Measurements from ENCODE around the gene ZNF431.
"Not testable (repeated sequence)": the region's sequence is repeated elsewhere in the genome, so short reads cannot be mapped to it uniquely, and the experiment has no call there.

ZNF431 gene

DNA sequence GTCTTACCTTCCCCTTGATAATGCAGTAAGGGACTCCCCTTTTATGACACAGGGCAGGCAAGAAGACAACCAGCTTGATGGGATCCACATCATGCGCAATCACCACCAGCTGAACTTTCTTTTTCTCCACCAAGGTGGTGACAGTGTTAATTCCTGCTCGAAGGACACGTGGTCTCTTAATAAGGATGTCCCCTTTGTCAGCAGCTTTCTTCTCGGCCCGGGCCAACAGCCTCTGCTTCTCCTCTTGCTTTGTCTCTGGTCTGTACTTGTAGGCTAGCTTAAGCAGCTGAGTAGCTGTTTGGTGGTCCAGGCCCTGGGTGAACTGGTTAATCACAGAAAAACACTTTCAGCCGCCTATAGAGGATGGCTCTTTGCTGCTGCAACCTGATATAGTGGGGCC is 8.0 kb downstream of the ZNF431 start:
- H3K4me1 ChIP-seq (ENCODE audit: control insufficient read depth, insufficient read depth, low read length), result no peaks in the 10 kb centered on the region
- no peaks in the 10 kb centered on the region for H3K27me3 ChIP-seq (ENCODE audit: control insufficient read depth, insufficient read depth, low read length)
- no peak overlapping the region for H3K9ac ChIP-seq (ENCODE audit: low read depth, low read length)
- no peak overlapping the region for H3K4me3 ChIP-seq (ENCODE audit: low read length)
- H3K4me2 ChIP-seq (ENCODE audit: low read length), result no peak overlapping the region
- H3K36me3 ChIP-seq (ENCODE audit: insufficient read depth, low read length), result peaks cover 72% of the 10 kb centered on the region
- H3K9me3 ChIP-seq (replicated peaks; ENCODE audit: low read length), result no peaks in the 10 kb centered on the region

DNA sequence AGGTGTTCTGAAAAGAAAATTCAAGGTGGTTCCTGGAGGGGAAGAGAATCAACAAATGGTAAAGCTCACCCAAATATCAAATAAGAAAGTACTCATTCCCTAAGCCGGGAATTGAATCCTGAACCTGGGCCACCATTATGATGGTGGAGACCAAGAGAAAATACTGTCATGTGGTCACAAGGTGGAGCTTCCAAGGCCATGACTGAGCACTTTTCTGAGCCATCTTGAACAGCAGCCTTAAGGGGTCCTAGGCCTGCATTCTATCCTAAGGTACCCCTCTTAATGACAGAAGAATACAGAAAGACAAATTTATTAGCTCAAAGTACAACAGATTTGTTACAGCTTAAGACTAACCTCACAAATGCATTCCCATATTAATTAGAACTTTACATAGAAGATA is 9.6 kb downstream of the ZNF431 start:
- Histone ChIP-seq H3K4me3 (ENCODE audit: low read length) (no peak overlapping the region), H3K4me1 (ENCODE audit: control insufficient read depth, insufficient read depth, low read length) (no peaks in the 10 kb centered on the region), H3K9me3 (replicated peaks; ENCODE audit: low read length) (no peaks in the 10 kb centered on the region), H3K9ac (ENCODE audit: low read depth, low read length) (no peak overlapping the region), H3K36me3 (ENCODE audit: insufficient read depth, low read length) (peaks cover 67% of the 10 kb centered on the region), H3K27me3 (ENCODE audit: control insufficient read depth, insufficient read depth, low read length) (no peaks in the 10 kb centered on the region), H3K4me2 (ENCODE audit: low read length) (no peak overlapping the region)

DNA sequence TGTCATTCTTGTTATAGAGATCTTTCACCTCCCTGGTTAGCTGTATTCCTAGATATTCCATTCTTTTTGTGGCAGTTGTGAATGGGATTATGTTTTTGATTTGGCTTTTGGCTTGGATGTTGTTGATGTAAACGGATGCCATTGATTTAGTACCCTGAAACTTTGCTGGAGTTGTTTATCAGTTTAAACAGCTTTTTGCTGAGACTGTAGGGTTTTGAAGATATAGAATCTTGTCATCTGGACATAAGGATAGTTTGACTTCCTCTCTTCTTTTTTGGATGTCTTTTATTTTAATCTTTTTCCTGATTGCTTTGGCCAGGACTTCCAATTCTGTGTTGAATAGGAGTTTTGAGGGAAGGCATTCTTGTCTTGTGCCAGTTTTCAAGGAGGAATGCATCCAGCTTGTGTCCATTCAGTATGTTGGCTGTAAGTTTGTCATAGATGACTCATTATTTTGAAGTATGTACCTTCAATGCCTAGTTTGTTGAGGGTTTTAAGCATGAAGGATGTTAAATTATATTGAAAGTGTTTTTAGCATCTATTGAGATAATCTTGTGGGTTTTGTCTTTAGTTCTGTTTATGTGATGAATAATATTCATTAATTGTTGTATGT is 16.8 kb downstream of the ZNF431 start:
- H3K4me2 ChIP-seq (ENCODE audit: low read length), result no peak overlapping the region
- peaks cover 34% of the 10 kb centered on the region for H3K36me3 ChIP-seq (ENCODE audit: insufficient read depth, low read length)
- no peak overlapping the region for H3K4me3 ChIP-seq (ENCODE audit: low read length)
- no peaks in the 10 kb centered on the region for H3K27me3 ChIP-seq (ENCODE audit: control insufficient read depth, insufficient read depth, low read length)
- H3K9ac ChIP-seq (ENCODE audit: low read depth, low read length), result no peak overlapping the region
- no peaks in the 10 kb centered on the region for H3K9me3 ChIP-seq (replicated peaks; ENCODE audit: low read length)
- H3K4me1 ChIP-seq (ENCODE audit: control insufficient read depth, insufficient read depth, low read length), result peaks cover 7% of the 10 kb centered on the region

DNA sequence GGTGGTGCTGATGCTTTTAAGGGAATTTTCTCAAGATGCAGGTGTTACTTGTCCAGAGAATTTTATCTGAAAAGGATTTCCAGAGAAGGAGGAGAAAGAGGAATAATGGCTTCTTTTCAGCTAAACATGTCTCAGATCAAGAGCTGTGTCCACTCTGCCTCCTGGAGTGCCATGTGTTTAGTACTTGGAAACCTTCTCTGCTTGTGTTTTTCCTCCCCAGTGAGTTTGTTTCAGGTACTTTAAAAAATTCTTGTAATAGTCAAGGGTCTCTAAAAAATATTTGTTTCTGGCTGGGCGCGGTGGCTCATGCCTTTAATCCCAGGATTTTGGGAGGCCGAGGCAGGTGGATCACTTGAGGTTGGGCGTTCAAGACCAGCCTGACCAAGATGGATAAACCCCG is 22.7 kb downstream of the ZNF431 start:
- peaks cover 44% of the 10 kb centered on the region for H3K36me3 ChIP-seq (ENCODE audit: insufficient read depth, low read length)
- H3K27me3 ChIP-seq (ENCODE audit: control insufficient read depth, insufficient read depth, low read length), result no peaks in the 10 kb centered on the region
- no peak overlapping the region for H3K4me2 ChIP-seq (ENCODE audit: low read length)
- H3K9ac ChIP-seq (ENCODE audit: low read depth, low read length), result no peak overlapping the region
- no peaks in the 10 kb centered on the region for H3K9me3 ChIP-seq (replicated peaks; ENCODE audit: low read length)
- no peak overlapping the region for H3K4me3 ChIP-seq (ENCODE audit: low read length)
- H3K4me1 ChIP-seq (ENCODE audit: control insufficient read depth, insufficient read depth, low read length), result no peaks in the 10 kb centered on the region

DNA sequence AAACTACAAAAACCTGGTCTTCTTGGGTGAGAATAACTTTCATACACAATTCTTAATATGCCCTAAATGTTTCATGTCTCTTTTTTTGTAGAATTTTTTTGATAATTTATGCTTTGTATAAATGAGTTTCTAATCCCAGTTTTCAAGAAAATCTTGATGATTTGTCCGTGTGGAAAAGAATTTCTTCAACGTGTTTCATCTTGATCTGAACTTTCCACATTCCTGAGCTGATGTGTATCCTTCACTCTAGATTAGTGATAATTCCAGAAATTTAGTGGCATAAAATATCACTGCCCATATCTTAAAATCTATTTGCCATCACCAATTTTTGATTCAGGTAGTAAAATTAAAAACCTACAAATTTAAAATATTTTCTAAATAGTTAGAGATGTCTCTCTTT is 24.6 kb downstream of the ZNF431 start:
- H3K4me3 ChIP-seq (ENCODE audit: low read length), result no peak overlapping the region

DNA sequence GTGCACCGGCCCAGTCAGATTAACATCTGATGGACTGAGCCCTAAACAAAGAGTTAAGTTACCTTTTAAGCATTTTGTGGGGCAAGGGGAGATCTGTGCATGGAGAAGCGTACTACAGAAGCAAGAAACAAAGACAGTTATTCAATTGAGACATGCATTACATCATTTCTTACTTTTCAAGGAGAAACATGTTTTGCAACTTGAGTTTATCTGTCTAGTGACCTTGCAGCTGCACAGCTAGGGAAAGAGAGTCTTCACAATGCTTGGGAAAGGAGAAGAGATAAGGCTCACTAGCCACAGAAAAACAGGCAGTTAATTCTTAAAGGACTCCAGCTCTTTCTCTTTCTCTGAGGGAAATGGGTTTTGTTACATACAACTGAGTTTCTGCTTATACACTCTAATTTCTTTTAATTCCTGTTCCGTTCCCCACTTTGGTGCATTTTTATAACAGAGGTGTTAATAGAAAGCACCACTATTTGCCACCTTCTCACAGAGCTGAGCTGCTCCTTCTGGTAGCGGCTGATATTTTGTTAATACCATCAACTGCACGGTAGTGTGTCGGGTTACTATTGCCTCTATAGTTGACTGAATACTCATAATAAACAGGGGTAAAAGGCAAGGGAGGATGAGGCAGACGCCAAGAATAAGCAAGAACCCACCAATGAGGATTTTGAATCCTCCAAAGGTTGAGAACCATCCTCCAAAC is 55.9 kb downstream of the ZNF431 start:
- H3K9me3 ChIP-seq (replicated peaks; ENCODE audit: low read length), result no peaks in the 10 kb centered on the region

More for the DNA sequence above, 24.6 kb downstream of the ZNF431 start:
- Histone ChIP-seq H3K9ac (ENCODE audit: low read depth, low read length) (no peak overlapping the region), H3K36me3 (ENCODE audit: insufficient read depth, low read length) (peaks cover 41% of the 10 kb centered on the region), H3K9me3 (replicated peaks; ENCODE audit: low read length) (no peaks in the 10 kb centered on the region), H3K4me2 (ENCODE audit: low read length) (no peak overlapping the region), H3K4me1 (ENCODE audit: control insufficient read depth, insufficient read depth, low read length) (no peaks in the 10 kb centered on the region), H3K27me3 (ENCODE audit: control insufficient read depth, insufficient read depth, low read length) (no peaks in the 10 kb centered on the region)

DNA sequence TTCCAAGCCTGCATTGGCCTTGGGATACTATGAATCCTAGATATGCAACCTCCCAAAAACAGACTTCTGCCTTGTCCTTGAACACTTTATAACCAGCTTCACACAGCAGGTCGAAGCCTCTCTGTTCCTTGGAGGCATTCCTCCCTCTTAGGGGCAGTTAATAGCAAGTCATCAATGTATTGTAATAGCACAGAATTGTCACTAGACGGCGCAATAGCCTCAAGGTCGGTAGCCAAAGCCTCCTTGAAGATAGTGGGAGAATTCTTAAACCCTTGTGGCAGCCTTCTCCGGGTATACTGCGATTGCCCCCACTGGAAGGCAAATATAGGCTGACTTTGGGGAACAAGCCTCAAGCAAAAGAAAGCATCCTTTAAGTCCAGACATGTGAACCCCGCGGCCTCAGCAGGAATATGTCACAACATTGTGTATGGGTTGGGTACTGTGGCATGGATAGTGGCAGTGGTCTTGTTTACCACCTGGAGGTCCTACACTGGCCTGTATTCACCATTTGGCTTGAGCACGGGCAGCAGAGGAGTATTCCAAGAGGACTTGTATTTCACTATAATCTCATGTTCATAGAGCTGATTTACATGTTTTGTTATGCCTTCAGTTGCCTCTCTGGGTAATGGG is 61.1 kb downstream of the ZNF431 start:
- Histone ChIP-seq H3K9me3 (replicated peaks; ENCODE audit: low read length) (no peaks in the 10 kb centered on the region), H3K4me2 (ENCODE audit: low read length) (no peak overlapping the region), H3K27me3 (ENCODE audit: control insufficient read depth, insufficient read depth, low read length) (no peaks in the 10 kb centered on the region), H3K4me3 (ENCODE audit: low read length) (no peak overlapping the region), H3K4me1 (ENCODE audit: control insufficient read depth, insufficient read depth, low read length) (no peaks in the 10 kb centered on the region), H3K36me3 (ENCODE audit: insufficient read depth, low read length) (no peaks in the 10 kb centered on the region), H3K9ac (ENCODE audit: low read depth, low read length) (no peak overlapping the region)

More for the DNA sequence above, 55.9 kb downstream of the ZNF431 start:
- no peak overlapping the region for H3K4me2 ChIP-seq (ENCODE audit: low read length)
- no peak overlapping the region for H3K4me3 ChIP-seq (ENCODE audit: low read length)
- H3K9ac ChIP-seq (ENCODE audit: low read depth, low read length), result no peak overlapping the region
- no peaks in the 10 kb centered on the region for H3K36me3 ChIP-seq (ENCODE audit: insufficient read depth, low read length)
- H3K4me1 ChIP-seq (ENCODE audit: control insufficient read depth, insufficient read depth, low read length), result no peaks in the 10 kb centered on the region
- H3K27me3 ChIP-seq (ENCODE audit: control insufficient read depth, insufficient read depth, low read length), result no peaks in the 10 kb centered on the region

DNA sequence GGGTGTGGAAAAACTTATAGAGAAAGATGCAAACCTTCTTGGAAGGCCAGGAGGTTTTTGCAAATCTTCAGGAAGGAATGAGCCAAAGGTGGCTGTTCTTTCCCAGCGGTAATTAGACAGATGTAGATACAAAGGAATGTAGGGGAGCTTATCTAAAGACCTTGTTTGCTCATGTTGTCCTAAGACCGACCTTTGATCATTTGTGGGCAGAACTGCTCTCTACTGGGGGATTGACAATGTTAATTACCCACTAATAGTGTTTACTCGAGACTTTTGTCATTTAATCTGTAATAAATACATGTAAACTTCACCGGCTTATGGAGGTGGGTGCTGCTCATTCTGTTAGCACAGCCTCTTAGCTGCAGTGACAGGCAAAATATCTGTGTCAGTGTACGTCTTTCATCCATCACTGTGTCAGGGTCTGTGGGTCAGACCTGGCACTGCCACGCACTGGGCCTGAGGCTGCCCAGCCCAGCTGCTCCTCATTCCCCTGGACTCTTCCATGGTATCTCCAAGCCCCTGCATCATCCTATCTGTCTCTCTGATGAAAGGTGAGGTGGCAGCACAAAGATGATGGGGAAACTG is 68.3 kb downstream of the ZNF431 start:
- Histone ChIP-seq H3K27me3 (ENCODE audit: control insufficient read depth, insufficient read depth, low read length) (no peaks in the 10 kb centered on the region), H3K4me3 (ENCODE audit: low read length) (no peak overlapping the region), H3K36me3 (ENCODE audit: insufficient read depth, low read length) (no peaks in the 10 kb centered on the region), H3K9me3 (replicated peaks; ENCODE audit: low read length) (no peaks in the 10 kb centered on the region), H3K4me2 (ENCODE audit: low read length) (no peak overlapping the region), H3K9ac (ENCODE audit: low read depth, low read length) (no peak overlapping the region), H3K4me1 (ENCODE audit: control insufficient read depth, insufficient read depth, low read length) (no peaks in the 10 kb centered on the region)

DNA sequence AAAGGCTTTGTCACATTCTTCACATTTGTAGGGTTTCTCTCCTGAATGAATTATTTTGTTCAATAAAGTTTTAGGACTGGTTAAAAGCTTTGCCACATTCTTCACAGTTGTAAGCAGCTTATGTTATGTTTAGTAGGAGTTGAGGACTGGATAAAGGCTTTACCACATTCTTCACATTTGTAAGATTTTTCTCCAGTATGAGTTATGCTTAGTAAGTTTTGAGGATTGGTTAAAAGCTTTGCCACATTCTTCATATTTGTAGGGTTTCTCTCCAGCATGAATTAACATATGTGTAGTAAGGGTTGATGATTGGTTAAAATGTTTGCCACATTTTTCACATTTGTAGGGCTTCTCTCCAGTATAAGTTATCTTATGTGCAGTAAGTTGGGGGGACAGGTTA is 79.9 kb downstream of the ZNF431 start:
- Histone ChIP-seq H3K4me1 (ENCODE audit: control insufficient read depth, insufficient read depth, low read length) (no peaks in the 10 kb centered on the region), H3K9me3 (replicated peaks; ENCODE audit: low read length) (no peaks in the 10 kb centered on the region), H3K4me2 (ENCODE audit: low read length) (no peak overlapping the region), H3K27me3 (ENCODE audit: control insufficient read depth, insufficient read depth, low read length) (no peaks in the 10 kb centered on the region), H3K4me3 (ENCODE audit: low read length) (no peak overlapping the region), H3K9ac (ENCODE audit: low read depth, low read length) (no peak overlapping the region), H3K36me3 (ENCODE audit: insufficient read depth, low read length) (no peaks in the 10 kb centered on the region)

DNA sequence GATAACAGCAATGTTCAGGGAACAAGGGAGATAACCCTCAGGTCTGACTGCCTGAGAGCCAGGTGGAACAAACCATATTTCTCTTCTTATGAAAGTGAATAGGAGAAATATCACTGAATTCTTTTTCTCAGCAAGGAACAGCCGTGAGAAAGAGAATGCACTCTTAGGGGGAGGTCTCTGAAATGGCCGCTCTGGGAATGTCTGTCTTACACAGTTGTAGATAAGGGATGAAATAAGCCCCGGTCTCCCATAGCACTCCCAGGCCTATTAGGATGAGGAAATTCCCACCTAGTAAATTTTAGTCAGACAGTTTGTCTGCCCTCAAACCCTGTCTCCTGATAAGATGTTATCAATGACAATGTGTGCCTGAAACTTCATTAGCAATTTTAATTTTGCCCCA is 88.1 kb downstream of the ZNF431 start:
- H3K36me3 ChIP-seq (ENCODE audit: insufficient read depth, low read length); H3K27me3 ChIP-seq (ENCODE audit: control insufficient read depth, insufficient read depth, low read length); H3K9me3 ChIP-seq (replicated peaks; ENCODE audit: low read length); H3K4me3 ChIP-seq (ENCODE audit: low read length); H3K4me1 ChIP-seq (ENCODE audit: control insufficient read depth, insufficient read depth, low read length); H3K9ac ChIP-seq (ENCODE audit: low read depth, low read length); H3K4me2 ChIP-seq (ENCODE audit: low read length): not testable (repeated sequence)

DNA sequence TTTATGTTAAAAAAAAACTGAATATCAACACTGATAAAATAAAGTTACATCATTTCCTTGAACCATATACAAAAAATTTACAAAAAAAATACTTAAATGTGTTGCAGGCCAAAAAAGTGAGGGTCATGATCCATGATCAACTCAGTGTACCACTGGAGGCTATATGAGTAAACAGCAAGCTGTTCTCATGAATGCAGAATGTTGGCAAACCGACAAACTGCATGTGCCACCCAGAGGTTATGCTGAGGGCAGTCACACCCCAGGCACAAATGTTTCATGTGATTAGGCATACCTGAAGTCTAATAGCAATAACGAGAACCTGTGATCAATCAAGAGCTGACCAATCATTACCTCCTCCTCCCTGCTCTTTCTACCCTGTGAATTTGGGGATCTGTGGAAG is 91.9 kb downstream of the ZNF431 start:
- H3K4me3 ChIP-seq (ENCODE audit: low read length), result no peak overlapping the region
- no peaks in the 10 kb centered on the region for H3K9me3 ChIP-seq (replicated peaks; ENCODE audit: low read length)

More for the DNA sequence above, 91.9 kb downstream of the ZNF431 start:
- Histone ChIP-seq H3K27me3 (ENCODE audit: control insufficient read depth, insufficient read depth, low read length) (no peaks in the 10 kb centered on the region), H3K9ac (ENCODE audit: low read depth, low read length) (no peak overlapping the region), H3K4me1 (ENCODE audit: control insufficient read depth, insufficient read depth, low read length) (no peaks in the 10 kb centered on the region), H3K36me3 (ENCODE audit: insufficient read depth, low read length) (no peaks in the 10 kb centered on the region), H3K4me2 (ENCODE audit: low read length) (no peak overlapping the region)

All from skeletal muscle satellite cell (primary cell).